ENCODE measurements around the gene MKNK2.

MKNK2 gene

GRCh38 chr19:2048959-2049740 lies 1.9 kb downstream of the MKNK2 start:
- no peak for TF ChIP-seq CTCF (conservative IDR thresholded peaks at IDR 0.05; ENCODE audit: low read depth, low read length)
- peak; percentile 26 for DNase-seq (ENCODE audit: low read depth)
- peak overlapping the region; percentile 91 for H3K4me3 ChIP-seq (ENCODE audit: low read depth, low read length)

DNA sequence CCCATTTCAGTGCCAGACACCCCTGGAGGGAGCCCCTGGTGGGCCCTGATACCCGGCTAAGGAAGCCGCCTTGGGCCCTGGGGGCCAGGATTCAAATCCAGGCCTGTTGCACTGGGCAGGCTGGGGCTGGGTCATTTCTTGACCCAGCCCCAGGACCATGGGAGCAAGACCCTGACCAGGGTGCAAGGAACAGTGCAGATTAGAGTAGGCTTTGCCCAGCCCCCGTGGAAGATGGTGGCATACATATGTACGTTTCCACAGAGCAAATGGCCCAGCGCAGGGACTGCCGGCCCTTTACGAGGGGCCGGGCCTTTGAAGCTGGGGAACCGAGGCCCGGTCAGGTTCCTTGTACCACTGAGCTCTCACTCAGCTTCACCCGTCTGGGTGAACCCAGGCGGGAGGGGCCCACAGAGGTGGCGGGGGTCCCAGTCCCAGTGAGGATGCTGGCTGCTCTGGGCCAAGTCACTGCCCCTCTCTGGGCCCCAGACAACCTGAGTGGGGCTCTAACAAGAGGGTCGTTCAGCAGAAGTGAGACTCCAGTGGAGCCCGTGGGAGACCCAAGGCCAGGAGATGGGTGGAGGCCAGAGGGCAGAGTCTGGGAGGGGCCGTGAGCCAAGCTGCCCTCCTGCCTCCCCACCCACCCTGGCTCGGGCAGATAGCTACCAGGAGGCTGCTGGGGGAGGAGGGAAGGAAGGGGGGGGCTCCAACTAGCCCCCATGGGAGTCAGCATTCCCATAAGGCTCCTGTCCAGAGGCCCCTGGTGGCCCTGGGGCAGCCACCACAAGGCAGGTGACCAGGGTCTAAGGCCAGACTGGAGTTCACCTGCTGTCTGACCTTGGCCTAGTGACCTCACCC lies 2.7 kb downstream of the MKNK2 start:
- H3K4me3 ChIP-seq (ENCODE audit: low read depth, low read length): peak overlapping the region; percentile 91
- no peak for DNase-seq (ENCODE audit: low read depth)
- TF ChIP-seq CTCF (conservative IDR thresholded peaks at IDR 0.05; ENCODE audit: low read depth, low read length): no peak

GRCh38 chr19:2047449-2048103 lies 3.5 kb downstream of the MKNK2 start:
- DNase-seq (ENCODE audit: low read depth): peak; percentile 19
- no peak for TF ChIP-seq CTCF (conservative IDR thresholded peaks at IDR 0.05; ENCODE audit: low read depth, low read length)
- peak overlapping the region; percentile 16 for H3K4me3 ChIP-seq (ENCODE audit: low read depth, low read length)

DNA sequence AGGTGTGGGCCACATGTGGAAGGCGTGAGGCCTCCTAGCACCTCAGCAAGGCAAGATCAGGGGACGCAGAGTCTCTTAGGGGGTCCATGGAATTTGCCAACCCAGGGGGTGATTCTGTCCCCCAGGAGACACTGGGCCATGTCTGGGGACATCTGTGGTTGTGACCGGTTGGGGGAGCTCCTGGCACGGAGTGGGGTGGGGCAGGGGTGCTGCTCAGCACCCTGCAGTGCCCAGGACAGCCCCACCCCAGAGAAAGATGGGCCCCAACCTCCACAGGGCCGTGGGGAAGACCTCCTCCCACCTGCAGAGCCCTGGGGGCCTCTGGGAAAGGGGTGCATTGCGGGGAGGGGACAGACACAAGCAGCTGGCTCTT lies 4.0 kb downstream of the MKNK2 start:
- DNase-seq (ENCODE audit: low read depth): no peak
- no peak for TF ChIP-seq CTCF (conservative IDR thresholded peaks at IDR 0.05; ENCODE audit: low read depth, low read length)
- H3K4me3 ChIP-seq (ENCODE audit: low read depth, low read length): no peak overlapping the region

DNA sequence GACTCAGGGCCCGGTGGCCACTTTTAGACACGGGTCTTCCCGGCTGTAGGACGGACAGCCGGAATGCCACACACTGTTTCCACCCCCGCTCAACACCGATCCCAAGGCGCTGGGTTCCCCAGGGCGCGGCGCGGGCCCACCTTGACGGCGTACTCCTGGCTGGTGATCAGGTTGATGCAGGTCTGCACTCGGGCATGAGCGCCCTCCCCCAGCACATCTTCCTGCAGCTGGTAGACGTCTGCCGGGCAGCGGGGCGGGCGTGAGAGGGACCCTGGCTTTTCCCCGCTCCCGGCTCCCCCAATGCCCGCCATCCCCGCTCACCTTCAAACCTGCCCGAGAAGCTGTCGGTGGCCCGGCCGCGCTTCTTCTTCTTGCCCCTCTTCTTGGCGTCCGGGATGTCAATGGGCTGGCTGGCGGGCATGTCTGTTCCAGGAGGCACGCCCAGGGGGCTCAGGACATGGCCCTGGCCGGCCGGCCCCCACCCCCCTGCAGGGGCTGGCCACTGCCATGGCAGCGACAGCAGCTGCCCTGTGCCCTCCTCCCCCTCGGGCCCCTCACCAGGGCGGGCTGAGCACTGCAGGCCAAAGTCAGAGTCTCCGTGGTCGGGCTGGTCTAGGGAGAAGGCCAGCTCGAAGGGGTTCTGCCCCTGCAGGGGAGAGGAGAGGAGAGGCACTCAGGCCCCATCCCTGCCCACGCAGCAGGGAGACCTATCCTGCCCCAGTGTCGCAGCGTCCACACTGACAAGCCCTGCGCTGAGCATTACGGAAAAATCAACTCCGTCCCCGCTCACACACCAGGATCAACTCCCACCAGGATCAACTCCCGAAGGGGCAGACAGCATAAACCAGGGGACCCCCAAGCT lies 4.8 kb downstream of the MKNK2 start:
- no peak overlapping the region for H3K4me3 ChIP-seq (ENCODE audit: low read depth, low read length)
- no peak for TF ChIP-seq CTCF (conservative IDR thresholded peaks at IDR 0.05; ENCODE audit: low read depth, low read length)
- DNase-seq (ENCODE audit: low read depth): no peak

- DNase-seq (ENCODE audit: low read depth): no peak
- no peak for TF ChIP-seq CTCF (conservative IDR thresholded peaks at IDR 0.05; ENCODE audit: low read depth, low read length)
- no peak overlapping the region for H3K4me3 ChIP-seq (ENCODE audit: low read depth, low read length)
These were observed 5.5 kb downstream of the MKNK2 start for GRCh38 chr19:2045501-2046045.
